CD4-positive, alpha-beta memory T cell (primary cell): Measurements from ENCODE around the gene COL17A1. TPM values are rescaled to one million over a fixed set of nuclear protein-coding genes. Genes with fewer than 3 reads are reported as not detected.

ENCODE experiments used
- CTCF ChIA-PET: fragments of 350-600 bp; sonication (Branson Sonifier 250); formaldehyde crosslinking; loops from one replicate; lab custom pipeline; 2021; ENCODE audit warnings: inconsistent platforms; ENCODE audit not compliant: partially characterized antibody; lab: Charles Lee
- POLR2A ChIA-PET: fragments of 350-600 bp; sonication (Branson Sonifier 250); formaldehyde crosslinking; loops from one replicate; lab custom pipeline; 2021; ENCODE audit not compliant: partially characterized antibody; lab: Charles Lee
- DNase-seq, 5 donors: peaks; one replicate each; pipeline versions ENCODE4 v3.0.0 to v3.0.0-alpha.2; 2020 to 2022; ENCODE audit warnings: mixed read lengths in 1 of 5
- H3K27ac ChIP-seq: one replicate; pipeline ENCODE4 v1.7.0; 2013; ENCODE audit warnings: low read depth, low read length
- H3K27me3 ChIP-seq: 2 replicates; pipeline ENCODE4 v1.7.0; 2013; ENCODE audit warnings: mild to moderate bottlenecking, low read length, moderate library complexity; ENCODE audit not compliant: insufficient read depth
- H3K36me3 ChIP-seq: 2 replicates; pipeline ENCODE4 v1.7.0; 2013; ENCODE audit warnings: mild to moderate bottlenecking, low read length, moderate library complexity; ENCODE audit not compliant: insufficient read depth
- H3K4me1 ChIP-seq: 2 replicates; pipeline ENCODE4 v1.7.0; 2013; ENCODE audit warnings: mild to moderate bottlenecking, low read length, moderate library complexity; ENCODE audit not compliant: insufficient read depth
- H3K4me3 ChIP-seq, 2 donors: one replicate each; pipeline ENCODE4 v1.7.0; 2013; ENCODE audit warnings: low read length in 2 of 2, mild to moderate bottlenecking in 1 of 2
- H3K9me3 ChIP-seq, 2 donors: one replicate each; pipeline ENCODE4 v1.7.0; 2013; ENCODE audit warnings: low read length in 2 of 2, control low read depth in 1 of 2; ENCODE audit not compliant: control insufficient read depth in 1 of 2
- H3K27ac Mint-ChIP-seq, 7 donors: one replicate each; pipeline ENCODE4 v1.8.0; 2020 to 2021; ENCODE audit warnings: mixed read lengths in 7 of 7, mild to moderate bottlenecking in 6 of 7, inconsistent platforms in 3 of 7, moderate library complexity in 3 of 7
- H3K27me3 Mint-ChIP-seq, 2 donors: one replicate each; pipeline ENCODE4 v1.8.0; 2020 to 2021; ENCODE audit warnings: mixed read lengths in 2 of 2
- H3K36me3 Mint-ChIP-seq, 2 donors: one replicate each; pipeline ENCODE4 v1.8.0; 2020 to 2021; ENCODE audit warnings: mixed read lengths in 2 of 2, inconsistent platforms in 1 of 2, mild to moderate bottlenecking in 1 of 2
- H3K4me1 Mint-ChIP-seq, 4 donors: one replicate each; pipeline ENCODE4 v1.8.0; 2020 to 2021; ENCODE audit warnings: mixed read lengths in 4 of 4, mild to moderate bottlenecking in 1 of 4
- H3K4me3 Mint-ChIP-seq, 8 donors: one replicate each; pipeline ENCODE4 v1.8.0; 2020 to 2021; ENCODE audit warnings: mixed read lengths in 8 of 8, mild to moderate bottlenecking in 7 of 8, moderate library complexity in 6 of 8, inconsistent platforms in 3 of 8
- H3K9me3 Mint-ChIP-seq, 8 donors: one replicate each; pipeline ENCODE4 v1.8.0; 2020 to 2021; ENCODE audit warnings: mixed read lengths in 8 of 8, mild to moderate bottlenecking in 5 of 8, inconsistent platforms in 3 of 8, moderate library complexity in 1 of 8
- intact Hi-C: fragments of 100-400 bp; cut with micrococcal nuclease; formaldehyde crosslinking; loops from one replicate; pipeline ENCODE4 v1.15.1; 2023
- polyA plus RNA-seq, 2 donors: library from polyadenylated mRNA; unstranded; fragments of 300-500 nt; fragmentation: Illumina TruSeq; gene quantifications; one replicate each; pipeline ENCODE4 v1.2.3, GENCODE V29; 2021
- total RNA-seq, 2 experiments: library from RNA; stranded (reverse); gene quantifications; one replicate each; pipeline ENCODE4 v1.2.3, GENCODE V29; 2021

The COL17A1 gene
- total RNA-seq (not detected), polyA plus RNA-seq (not detected)

DNA sequence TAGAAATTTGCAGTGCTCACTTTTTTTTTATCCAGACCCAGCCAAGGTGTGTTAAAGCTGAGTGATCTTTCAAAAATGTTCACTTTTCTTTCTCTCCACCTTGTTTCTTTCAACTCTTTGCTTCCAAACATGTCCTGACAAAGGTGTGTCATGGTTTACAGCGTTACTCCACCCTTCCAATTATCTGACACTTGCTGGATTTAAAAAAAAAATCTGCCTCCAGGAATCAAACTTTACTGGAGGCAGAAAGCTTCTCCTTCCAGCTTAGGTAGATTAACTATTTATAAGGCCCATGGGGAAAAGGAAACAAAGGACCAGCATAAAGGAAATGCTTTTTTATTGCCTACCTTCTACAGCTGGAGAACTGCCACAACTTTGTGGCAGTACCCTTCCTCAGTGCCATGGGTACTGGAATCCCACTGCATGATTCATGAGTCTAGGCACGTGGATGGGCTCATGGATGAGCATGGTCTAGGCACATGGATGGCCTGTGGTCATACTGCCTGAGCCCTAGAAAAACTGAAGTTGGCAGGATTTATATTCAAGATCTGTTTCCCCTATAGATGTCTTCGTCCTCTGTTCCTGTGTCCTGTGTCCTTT lies at the start of gene COL17A1:
Gene COL17A1, minus strand, starts transcription at position 80 of the 600 bp plus-strand sequence. CDS start 5,207 bp downstream, outside the sequence.
- Mint-ChIP-seq H3K36me3 (no peaks in the 10 kb centered on the region), H3K27me3 (peaks cover 0 to 2% of the 10 kb centered on the region in 2 donors), H3K9me3 (no peaks in the 10 kb centered on the region), H3K4me3 (no peak within 1 kb of the TSS), H3K27ac (no peak within 1 kb of the TSS), H3K4me1 (no peaks in the 10 kb centered on the region)
- Histone ChIP-seq H3K9me3 (no peaks in the 10 kb centered on the region), H3K4me3 (no peak within 1 kb of the TSS), H3K36me3 (no peaks in the 10 kb centered on the region), H3K27me3 (no peaks in the 10 kb centered on the region), H3K4me1 (no peaks in the 10 kb centered on the region), H3K27ac (no peak within 1 kb of the TSS)
- DNase-seq, result no peak
- CTCF ChIA-PET, result no interaction called here
- intact Hi-C loops, result loop anchor here (10.0 kb wide), 1 partner anchor 371 kb away; no protein-coding TSS in a partner anchor
- POLR2A ChIA-PET, result no interaction called here

- Mint-ChIP-seq H3K4me1 (no peaks in the 10 kb centered on the region), H3K9me3 (no peaks in the 10 kb centered on the region), H3K36me3 (peaks cover 3 to 8% of the 10 kb centered on the region in 2 donors), H3K27me3 (peaks cover 14 to 17% of the 10 kb centered on the region in 2 donors), H3K27ac (no peak overlapping the region), H3K4me3 (no peak overlapping the region)
- Histone ChIP-seq H3K4me3 (no peak overlapping the region), H3K27ac (no peak overlapping the region), H3K27me3 (no peaks in the 10 kb centered on the region), H3K4me1 (no peaks in the 10 kb centered on the region), H3K9me3 (no peaks in the 10 kb centered on the region), H3K36me3 (no peaks in the 10 kb centered on the region)
- CTCF ChIA-PET, result interaction anchor here (2.1 kb wide), 1 partner anchor 9 kb away, joined by 7 read pairs; the partner anchor contains the start of gene SFR1
- POLR2A ChIA-PET, result interaction anchor here (0.6 kb wide), 1 partner anchor 9 kb away, joined by 3 read pairs; no protein-coding TSS in a partner anchor
- no peak for DNase-seq
- intact Hi-C loops, result no loop called here
Observed at GRCh38 chr10:104130041-104130440, 44.4 kb upstream of the COL17A1 start.

GRCh38 chr10:104128214-104128613 lies 42.5 kb upstream of the COL17A1 start:
- Mint-ChIP-seq H3K27me3 (peaks cover 9 to 11% of the 10 kb centered on the region in 2 donors), H3K36me3 (peaks cover 7 to 8% of the 10 kb centered on the region in 2 donors), H3K27ac (no peak overlapping the region), H3K4me3 (no peak overlapping the region), H3K9me3 (no peaks in the 10 kb centered on the region), H3K4me1 (peaks cover 0 to 6% (median 5%) of the 10 kb centered on the region in 4 donors)
- no peaks in the 10 kb centered on the region for H3K27me3 ChIP-seq
- no peak overlapping the region for H3K4me3 ChIP-seq
- POLR2A ChIA-PET, result no interaction called here
- CTCF ChIA-PET, result no interaction called here
- no peak for DNase-seq
- peaks cover 2% of the 10 kb centered on the region for H3K4me1 ChIP-seq
- H3K27ac ChIP-seq, result no peak overlapping the region
- intact Hi-C loops, result loop anchor here (10.0 kb wide), 1 partner anchor 1483 kb away; the partner anchor contains the start of gene TRIM8
- H3K9me3 ChIP-seq, result no peaks in the 10 kb centered on the region
- H3K36me3 ChIP-seq, result no peaks in the 10 kb centered on the region

DNA sequence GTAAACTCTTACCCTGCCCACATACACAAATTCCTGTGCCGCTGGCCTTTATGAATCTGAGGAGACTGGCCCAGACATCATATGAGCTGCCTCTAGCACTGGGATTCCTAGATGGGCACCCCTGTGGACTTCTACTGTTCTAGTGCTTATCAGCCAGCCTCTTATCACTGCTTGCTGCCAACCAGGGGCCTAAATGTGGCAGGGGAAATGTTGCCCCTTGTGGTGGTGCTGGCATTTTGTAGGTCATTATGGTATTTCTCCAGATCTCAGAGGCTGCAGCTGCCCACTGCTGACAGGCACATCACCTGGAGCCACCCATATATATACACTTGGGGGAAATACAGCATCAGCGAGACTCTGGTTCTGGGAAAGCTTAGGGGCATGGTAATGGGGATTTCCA lies 41.7 kb upstream of the COL17A1 start:
- Mint-ChIP-seq H3K4me3 (no peak overlapping the region), H3K4me1 (peaks cover 4 to 13% (median 12%) of the 10 kb centered on the region in 4 donors), H3K36me3 (peaks cover 8 to 10% of the 10 kb centered on the region in 2 donors), H3K27ac (peak overlapping the region in 3 of 7 donors; percentile 1 to 80 (median 48)), H3K27me3 (peaks cover 2 to 4% of the 10 kb centered on the region in 2 donors), H3K9me3 (no peaks in the 10 kb centered on the region)
- ChIA-PET CTCF (no interaction called here), POLR2A (no interaction called here)
- no peaks in the 10 kb centered on the region for H3K36me3 ChIP-seq
- H3K27me3 ChIP-seq, result no peaks in the 10 kb centered on the region
- no peak overlapping the region for H3K27ac ChIP-seq
- intact Hi-C loops, result loop anchor here (10.0 kb wide), 1 partner anchor 1483 kb away; the partner anchor contains the start of gene TRIM8
- peaks cover 10% of the 10 kb centered on the region for H3K4me1 ChIP-seq
- no peak overlapping the region for H3K4me3 ChIP-seq
- DNase-seq, result peak in 1 of 5 donors; percentile 8
- no peaks in the 10 kb centered on the region for H3K9me3 ChIP-seq

DNA sequence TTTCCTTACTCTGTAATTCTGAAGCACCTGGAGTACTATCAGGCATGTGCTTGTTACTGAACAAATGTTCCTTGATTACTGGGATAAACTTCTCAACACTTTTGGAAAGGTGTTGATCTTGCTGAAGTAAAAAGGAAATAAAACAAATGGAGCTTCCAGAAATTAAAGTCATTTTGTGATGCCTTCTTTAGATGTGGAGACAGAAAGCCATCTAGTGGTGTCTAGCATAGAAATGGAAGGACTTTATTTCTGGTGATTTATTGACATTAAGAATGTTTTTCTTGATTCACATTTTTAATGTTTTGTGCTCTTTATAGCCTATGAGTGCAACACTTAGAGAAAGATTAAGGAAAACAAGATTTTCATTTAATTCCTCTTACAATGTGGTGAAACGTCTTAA lies 37.7 kb upstream of the COL17A1 start:
- H3K4me1 ChIP-seq, result peaks cover 21% of the 10 kb centered on the region
- no peaks in the 10 kb centered on the region for H3K36me3 ChIP-seq
- ChIA-PET POLR2A (interaction anchor here (3.9 kb wide), 1 partner anchor 156 kb away, joined by 54 read pairs; the partner anchor contains the start of gene SLK), CTCF (interaction anchor here (1.2 to 5.4 kb wide), 3 partner anchors 41 to 437 kb away, joined by 3 to 59 read pairs (median 3); no protein-coding TSS in a partner anchor)
- intact Hi-C loops, result loop anchor here (5.0 to 10.0 kb wide), 4 partner anchors 84 to 1479 kb away; partner anchors contain the start of genes CNNM2 and TRIM8
- H3K4me3 ChIP-seq, result no peak overlapping the region
- no peaks in the 10 kb centered on the region for H3K9me3 ChIP-seq
- Mint-ChIP-seq H3K36me3 (peaks cover 8 to 26% of the 10 kb centered on the region in 2 donors), H3K9me3 (no peaks in the 10 kb centered on the region), H3K4me1 (peaks cover 9 to 40% (median 20%) of the 10 kb centered on the region in 4 donors), H3K4me3 (peak overlapping the region in 6 of 8 donors; percentile 54 to 97 (median 96)), H3K27me3 (no peaks in the 10 kb centered on the region), H3K27ac (peak overlapping the region in 5 of 7 donors; percentile 29 to 99 (median 73))
- H3K27ac ChIP-seq, result no peak overlapping the region
- DNase-seq, result no peak
- H3K27me3 ChIP-seq, result no peaks in the 10 kb centered on the region

GRCh38 chr10:104122225-104123107 lies 36.8 kb upstream of the COL17A1 start:
- no peaks in the 10 kb centered on the region for H3K36me3 ChIP-seq
- ChIA-PET CTCF (interaction anchor here (0.7 to 5.4 kb wide), 14 partner anchors 8 to 538 kb away, joined by 3 to 59 read pairs (median 4); no protein-coding TSS in a partner anchor), POLR2A (interaction anchor here (0.6 to 3.9 kb wide), 36 partner anchors 9 to 652 kb away, joined by 3 to 55 read pairs (median 6); partner anchors contain the start of genes CFAP43, GSTO1, GSTO2 and ITPRIP)
- H3K27ac Mint-ChIP-seq, result peak overlapping the region; percentile 93 to 100 (median 99)
- no peaks in the 10 kb centered on the region for H3K9me3 ChIP-seq
- DNase-seq, result no peak
- H3K4me3 Mint-ChIP-seq, result peak overlapping the region; percentile 94 to 98 (median 96)
- peaks cover 21% of the 10 kb centered on the region for H3K4me1 ChIP-seq
- H3K36me3 Mint-ChIP-seq, result peaks cover 8 to 26% of the 10 kb centered on the region in 2 donors
- peak overlapping the region; percentile 100 for H3K27ac ChIP-seq
- peak overlapping the region; percentile 80 to 98 for H3K4me3 ChIP-seq
- H3K4me1 Mint-ChIP-seq, result peaks cover 9 to 40% (median 20%) of the 10 kb centered on the region in 4 donors
- H3K27me3 Mint-ChIP-seq, result no peaks in the 10 kb centered on the region
- intact Hi-C loops, result loop anchor here (5.0 to 10.0 kb wide), 4 partner anchors 85 to 1478 kb away; partner anchors contain the start of genes CNNM2 and TRIM8
- H3K27me3 ChIP-seq, result no peaks in the 10 kb centered on the region
- H3K9me3 Mint-ChIP-seq, result no peaks in the 10 kb centered on the region
